ENCODE measurements around the gene VWA3B.

DNA sequence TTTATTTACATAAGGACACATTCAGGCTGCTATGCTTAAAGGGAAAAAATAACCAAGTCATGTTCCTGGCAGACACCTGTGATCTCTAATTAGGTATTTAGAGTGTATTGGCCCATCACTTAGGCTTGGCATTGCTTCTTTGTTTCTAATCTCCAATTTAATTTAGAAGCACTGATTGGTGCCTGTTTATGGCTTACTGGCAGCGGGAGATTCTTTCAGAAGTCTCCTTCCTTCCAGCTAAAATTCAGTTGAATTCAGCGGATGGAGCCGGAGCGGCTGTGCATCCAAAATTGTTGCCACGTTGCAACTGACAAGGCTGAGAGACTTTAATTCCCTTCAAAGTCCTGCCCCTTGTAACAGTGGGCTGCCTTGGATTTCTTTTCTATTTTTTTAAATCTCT lies 66.5 kb downstream of the VWA3B start:
- TF ChIP-seq POLR2A (IDR thresholded peaks at IDR 0.05) = no peak
- TF ChIP-seq, protein P1, sequence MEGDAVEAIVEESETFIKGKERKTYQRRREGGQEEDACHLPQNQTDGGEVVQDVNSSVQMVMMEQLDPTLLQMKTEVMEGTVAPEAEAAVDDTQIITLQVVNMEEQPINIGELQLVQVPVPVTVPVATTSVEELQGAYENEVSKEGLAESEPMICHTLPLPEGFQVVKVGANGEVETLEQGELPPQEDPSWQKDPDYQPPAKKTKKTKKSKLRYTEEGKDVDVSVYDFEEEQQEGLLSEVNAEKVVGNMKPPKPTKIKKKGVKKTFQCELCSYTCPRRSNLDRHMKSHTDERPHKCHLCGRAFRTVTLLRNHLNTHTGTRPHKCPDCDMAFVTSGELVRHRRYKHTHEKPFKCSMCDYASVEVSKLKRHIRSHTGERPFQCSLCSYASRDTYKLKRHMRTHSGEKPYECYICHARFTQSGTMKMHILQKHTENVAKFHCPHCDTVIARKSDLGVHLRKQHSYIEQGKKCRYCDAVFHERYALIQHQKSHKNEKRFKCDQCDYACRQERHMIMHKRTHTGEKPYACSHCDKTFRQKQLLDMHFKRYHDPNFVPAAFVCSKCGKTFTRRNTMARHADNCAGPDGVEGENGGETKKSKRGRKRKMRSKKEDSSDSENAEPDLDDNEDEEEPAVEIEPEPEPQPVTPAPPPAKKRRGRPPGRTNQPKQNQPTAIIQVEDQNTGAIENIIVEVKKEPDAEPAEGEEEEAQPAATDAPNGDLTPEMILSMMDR (IDR thresholded peaks at IDR 0.05) = no peak
